IMR-90 (cell line): ENCODE measurements around the gene GFAP. TPM values are rescaled to one million over a fixed set of nuclear protein-coding genes. Genes with fewer than 3 reads are reported as not detected.

Experiments used
- polyA plus RNA-seq, 3 experiments: library from polyadenylated mRNA; depleted of rRNA; stranded (reverse); fragments of >200 nt; gene quantifications; 2 replicates each; pipeline ENCODE4 v1.2.3, GENCODE V29; 2012; ENCODE audit warnings: low replicate concordance in 1 of 3
- total RNA-seq: library from RNA; depleted of rRNA; stranded (reverse); fragments of >200 nt; gene quantifications from 2 replicates; pipeline ENCODE4 v1.2.3, GENCODE V29; 2012
- TF ChIP-seq, protein P1 (sequence below): fragments of 150-350 bp; IDR thresholded peaks from 2 replicates; pipeline ENCODE4 v1.6.1; 2017; ENCODE audit warnings: mild to moderate bottlenecking, antibody characterized with exemption, low read length, low read depth

The GFAP gene
- total and polyA plus RNA-seq, 2 of the 4 experiments (the other 2 are of a cell fraction): 0.18 to 0.19 TPM

DNA sequence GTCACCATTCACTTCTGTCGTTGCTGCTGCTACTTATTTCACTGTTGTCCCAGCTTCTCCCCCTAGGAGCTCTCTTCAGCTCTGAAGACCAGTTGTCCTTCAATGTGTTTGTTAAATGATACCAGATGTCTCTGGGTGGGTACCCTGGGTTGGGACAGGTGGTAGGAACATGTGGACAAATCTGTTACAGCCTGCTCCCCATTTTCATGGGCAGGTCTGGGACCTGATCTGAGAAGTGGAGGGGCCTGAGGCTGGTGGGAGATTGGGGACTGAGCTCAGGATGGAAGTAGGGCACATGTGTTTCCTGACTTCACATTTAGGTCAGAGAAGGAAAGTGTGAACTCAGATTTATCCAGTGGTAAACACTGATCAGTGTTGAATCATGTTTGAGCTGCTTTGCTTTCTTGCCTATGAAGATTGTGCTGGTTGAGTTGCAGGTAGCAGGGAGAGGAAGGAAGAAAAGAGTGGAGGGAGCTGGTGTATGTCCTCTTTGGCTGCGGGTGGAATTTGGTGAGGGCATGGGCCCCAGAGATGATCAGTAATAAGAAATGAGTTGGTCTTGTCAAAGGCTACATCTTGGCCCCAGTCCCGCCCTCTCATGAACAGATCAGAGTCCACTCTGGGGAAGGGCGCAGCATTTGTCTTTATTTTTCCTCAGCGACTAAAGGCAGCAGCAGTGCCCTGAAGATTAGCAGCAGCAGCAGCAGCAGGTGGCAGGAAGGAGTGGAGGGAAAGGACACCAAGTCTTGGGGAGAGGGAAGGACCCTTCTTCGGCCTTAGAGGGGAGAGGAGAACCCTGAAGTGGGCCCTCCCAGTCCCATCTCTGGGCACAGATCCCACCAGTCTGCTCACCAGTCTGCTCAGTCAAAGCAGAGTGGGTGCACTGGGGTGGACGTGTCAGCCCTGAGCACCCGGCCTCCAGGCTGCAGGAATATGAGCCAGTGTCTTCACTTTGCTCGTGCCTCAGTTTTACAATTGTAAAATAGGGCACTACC, 10.0 kb downstream of the GFAP start (continued):
- TF ChIP-seq, protein P1, sequence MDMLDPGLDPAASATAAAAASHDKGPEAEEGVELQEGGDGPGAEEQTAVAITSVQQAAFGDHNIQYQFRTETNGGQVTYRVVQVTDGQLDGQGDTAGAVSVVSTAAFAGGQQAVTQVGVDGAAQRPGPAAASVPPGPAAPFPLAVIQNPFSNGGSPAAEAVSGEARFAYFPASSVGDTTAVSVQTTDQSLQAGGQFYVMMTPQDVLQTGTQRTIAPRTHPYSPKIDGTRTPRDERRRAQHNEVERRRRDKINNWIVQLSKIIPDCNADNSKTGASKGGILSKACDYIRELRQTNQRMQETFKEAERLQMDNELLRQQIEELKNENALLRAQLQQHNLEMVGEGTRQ: no peak
